HCT116 (cell line): ENCODE results near the gene SIPA1L3. TPM values are rescaled to one million over a fixed set of nuclear protein-coding genes. Genes with fewer than 3 reads are reported as not detected.

ENCODE experiments used
- ATAC-seq: fragments of 200-7000 bp; cut with Tn5 transposase; 2 replicates; pipeline ENCODE4 v1.9.1; 2020; ENCODE audit warnings: mild to moderate bottlenecking, moderate library complexity
- BruUV-seq: library from RNA; stranded (reverse); fragments of 400-500 nt; replicated peaks from 2 replicates; lab custom pipeline; 2021; lab: Mats Ljungman, UMichigan
- CTCF ChIA-PET: fragments of 300-600 bp; sonication (Branson Sonifier 250); formaldehyde crosslinking; loops from one replicate; lab custom pipeline; 2021; ENCODE audit warnings: antibody characterized with exemption; lab: Charles Lee
- POLR2A ChIA-PET: fragments of 300-600, 350-600 bp; sonication (Branson Sonifier 250); formaldehyde crosslinking; loops from one replicate; lab custom pipeline; 2021; ENCODE audit warnings: antibody characterized with exemption; lab: Charles Lee
- RAD21 ChIA-PET, 2 experiments: fragments of 300-600 bp; sonication (Branson Sonifier 250); formaldehyde crosslinking; loops; one replicate each; lab custom pipeline; 2023; ENCODE audit warnings: low total read pairs in 2 of 2; ENCODE audit not compliant: uncharacterized antibody in 2 of 2, unreplicated experiment in 2 of 2, low non-redundant PET in 1 of 2; lab: Charles Lee
- DNase-seq: peaks from one replicate; pipeline ENCODE4 v3.0.0-alpha.2; 2010; ENCODE audit warnings: low read depth, low spot score
- H2AFZ ChIP-seq: fragments of 200-600 bp; shearing (Covaris generic), sonication (generic); 2 replicates; pipeline ENCODE4 v1.6.1; 2017; ENCODE audit warnings: low read depth, mixed run types, mixed read lengths, antibody characterized with exemption, low read length; ENCODE audit not compliant: poor library complexity, severe bottlenecking
- H3K27ac ChIP-seq: 2 replicates; pipeline ENCODE4 v1.5.1; 2012; ENCODE audit warnings: low read depth, low read length
- H3K27me3 ChIP-seq: fragments of 200-600 bp; sonication (generic); 2 replicates; pipeline ENCODE4 v1.6.1; 2016; ENCODE audit warnings: mixed run types, low read length, mixed read lengths; ENCODE audit not compliant: insufficient read depth
- H3K36me3 ChIP-seq, 2 experiments: fragments of 200-500 bp in 1 of 2; fragments of 200-600 bp in 1 of 2; sonication (Bioruptor generic) in 1 of 2; sonication (generic) in 1 of 2; 2 replicates each; pipeline versions ENCODE4 v1.5.1 to v1.6.1; 2014 to 2016; ENCODE audit warnings: low read length in 2 of 2, inconsistent platforms in 1 of 2, mixed read lengths in 1 of 2, mixed run types in 1 of 2; ENCODE audit not compliant: insufficient read depth in 2 of 2, control insufficient read depth in 1 of 2
- H3K4me1 ChIP-seq, 2 experiments: fragments of 200-600 bp in 1 of 2; sonication (generic) in 1 of 2; 2 replicates each; pipeline versions ENCODE4 v1.5.1 to v1.6.1; 2012 to 2017; ENCODE audit warnings: low read length in 2 of 2, inconsistent platforms in 1 of 2, mild to moderate bottlenecking in 1 of 2, mixed read lengths in 1 of 2, mixed run types in 1 of 2, moderate library complexity in 1 of 2; ENCODE audit not compliant: insufficient read depth in 2 of 2, control insufficient read depth in 1 of 2
- H3K4me2 ChIP-seq: fragments of 200-600 bp; sonication (generic); 2 replicates; pipeline ENCODE4 v1.6.1; 2017; ENCODE audit warnings: mixed run types, low read length, mixed read lengths
- H3K4me3 ChIP-seq, 2 experiments: fragments of 200-600 bp in 1 of 2; sonication (generic) in 1 of 2; replicated peaks in 1 of 2; 2 replicates each; pipeline ENCODE4 v1.5.1; 2011 to 2016; ENCODE audit warnings: low read length in 2 of 2, control low read depth in 1 of 2, low read depth in 1 of 2, mild to moderate bottlenecking in 1 of 2, mixed read lengths in 1 of 2, mixed run types in 1 of 2
- H3K79me2 ChIP-seq: fragments of 200-600 bp; sonication (generic); 2 replicates; pipeline ENCODE4 v1.6.1; 2017; ENCODE audit warnings: mild to moderate bottlenecking, mixed run types, low read length, moderate library complexity, mixed read lengths; ENCODE audit not compliant: insufficient read depth
- H3K9ac ChIP-seq: fragments of 200-600 bp; sonication (generic); 2 replicates; pipeline ENCODE4 v1.6.1; 2016; ENCODE audit warnings: low read length, mixed read lengths
- H3K9me2 ChIP-seq: fragments of 200-600 bp; sonication (generic), shearing (Covaris generic); 2 replicates; pipeline ENCODE4 v1.6.1; 2017; ENCODE audit warnings: mixed run types, mild to moderate bottlenecking, moderate library complexity; ENCODE audit not compliant: insufficient read depth
- H3K9me3 ChIP-seq, 2 experiments: fragments of 200-500 bp in 1 of 2; fragments of 200-600 bp in 1 of 2; sonication (Bioruptor generic) in 1 of 2; sonication (generic) in 1 of 2; 2 replicates each; pipeline ENCODE4 v1.6.1; 2014 to 2017; ENCODE audit warnings: low read length in 2 of 2, mixed read lengths in 2 of 2, inconsistent platforms in 1 of 2, low read depth in 1 of 2, mild to moderate bottlenecking in 1 of 2, mixed run types in 1 of 2, moderate library complexity in 1 of 2; ENCODE audit not compliant: control insufficient read depth in 1 of 2, insufficient read depth in 1 of 2
- H4K20me1 ChIP-seq: fragments of 200-600 bp; sonication (generic), shearing (Covaris generic); 2 replicates; pipeline ENCODE4 v1.6.1; 2017; ENCODE audit warnings: mixed run types, mild to moderate bottlenecking, moderate library complexity; ENCODE audit not compliant: insufficient read depth
- EGR1 ChIP-seq: IDR thresholded peaks from 2 replicates; pipeline ENCODE4 v1.6.1; 2012; ENCODE audit warnings: low read depth
- ELF1 ChIP-seq: IDR thresholded peaks from 2 replicates; pipeline ENCODE4 v1.6.1; 2012; ENCODE audit warnings: low read depth, borderline replicate concordance
- RAD21 ChIP-seq: IDR thresholded peaks from 2 replicates; pipeline ENCODE4 v1.6.1; 2012; ENCODE audit warnings: low read depth, mild to moderate bottlenecking
- intact Hi-C: fragments of 100-400 bp; cut with micrococcal nuclease; formaldehyde crosslinking; loops from 2 replicates; pipeline ENCODE4 v1.10.0; 2022
- total RNA-seq: library from RNA; stranded (reverse); gene quantifications from one replicate; pipeline ENCODE4 v1.2.1, GENCODE V29; 2021; ENCODE audit not compliant: unreplicated experiment
- TF ChIP-seq, protein P1 (sequence below), 3 experiments: fragments of 200-600 bp in 1 of 3; sonication (generic) in 1 of 3; IDR thresholded peaks in 2 of 3; conservative IDR thresholded peaks in 1 of 3; 2 replicates each; pipeline ENCODE4 v1.5.1; 2012 to 2017; ENCODE audit warnings: low read depth in 2 of 3, low read length in 2 of 3, antibody characterized with exemption in 1 of 3, borderline replicate concordance in 1 of 3, control low read depth in 1 of 3, mild to moderate bottlenecking in 1 of 3, mixed read lengths in 1 of 3, mixed run types in 1 of 3, moderate library complexity in 1 of 3; ENCODE audit not compliant: insufficient read depth in 1 of 3

SIPA1L3 gene
- total RNA-seq, 1 experiment from 2014 or later, result 41.8 TPM

DNA sequence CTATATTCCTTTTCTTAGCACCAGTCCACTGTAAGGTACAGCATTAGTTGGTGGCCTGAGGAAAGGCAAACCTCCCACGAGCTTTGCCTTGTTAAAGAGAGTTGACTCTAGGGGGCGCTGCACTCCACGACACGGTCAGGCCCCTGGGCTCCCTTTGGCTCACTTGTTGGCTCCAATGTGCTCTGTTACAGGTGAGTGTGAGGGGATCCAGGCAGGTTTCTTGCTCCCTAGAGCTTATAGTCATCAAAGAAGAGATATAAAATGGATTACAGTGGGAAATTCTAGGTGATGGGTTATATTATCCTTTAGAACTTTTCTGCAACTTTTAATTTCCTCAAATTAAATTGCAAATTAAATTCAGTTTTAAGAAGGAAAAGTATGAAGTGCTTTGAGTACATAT is 4.3 kb upstream of the SIPA1L3 start:
- H3K4me2 ChIP-seq, result no peak overlapping the region; the same call in 1 of the 2 replicates
- no peaks in the 10 kb centered on the region for H3K36me3 ChIP-seq
- H3K79me2 ChIP-seq, result peaks cover 6% of the 10 kb centered on the region
- no peaks in the 10 kb centered on the region for H3K27me3 ChIP-seq
- H3K4me1 ChIP-seq, result peaks cover 4 to 22% of the 10 kb centered on the region in 2 experiments; a peak in 3 of 4 replicates
- no peaks in the 10 kb centered on the region for H4K20me1 ChIP-seq
- no TSS peak for BruUV-seq
- no peak overlapping the region for H3K27ac ChIP-seq
- TF ChIP-seq RAD21 (peak; percentile 98), ELF1 (no peak)
- TF ChIP-seq, protein P1, sequence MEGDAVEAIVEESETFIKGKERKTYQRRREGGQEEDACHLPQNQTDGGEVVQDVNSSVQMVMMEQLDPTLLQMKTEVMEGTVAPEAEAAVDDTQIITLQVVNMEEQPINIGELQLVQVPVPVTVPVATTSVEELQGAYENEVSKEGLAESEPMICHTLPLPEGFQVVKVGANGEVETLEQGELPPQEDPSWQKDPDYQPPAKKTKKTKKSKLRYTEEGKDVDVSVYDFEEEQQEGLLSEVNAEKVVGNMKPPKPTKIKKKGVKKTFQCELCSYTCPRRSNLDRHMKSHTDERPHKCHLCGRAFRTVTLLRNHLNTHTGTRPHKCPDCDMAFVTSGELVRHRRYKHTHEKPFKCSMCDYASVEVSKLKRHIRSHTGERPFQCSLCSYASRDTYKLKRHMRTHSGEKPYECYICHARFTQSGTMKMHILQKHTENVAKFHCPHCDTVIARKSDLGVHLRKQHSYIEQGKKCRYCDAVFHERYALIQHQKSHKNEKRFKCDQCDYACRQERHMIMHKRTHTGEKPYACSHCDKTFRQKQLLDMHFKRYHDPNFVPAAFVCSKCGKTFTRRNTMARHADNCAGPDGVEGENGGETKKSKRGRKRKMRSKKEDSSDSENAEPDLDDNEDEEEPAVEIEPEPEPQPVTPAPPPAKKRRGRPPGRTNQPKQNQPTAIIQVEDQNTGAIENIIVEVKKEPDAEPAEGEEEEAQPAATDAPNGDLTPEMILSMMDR (IDR thresholded peaks at IDR 0.05 in 2 of 3, conservative IDR thresholded peaks at IDR 0.05 in 1 of 3; ENCODE audit: borderline replicate concordance in 1 of 3, insufficient read depth in 1 of 3, low read depth in 2 of 3, low read length in 2 of 3), result peak; percentile 85 to 95 (median 89)
- ChIA-PET RAD21 (interaction anchor here (0.5 to 1.3 kb wide), 12 partner anchors 87 to 402 kb away, joined by 3 to 8 read pairs (median 3); no protein-coding TSS in a partner anchor), CTCF (interaction anchor here (0.5 to 4.7 kb wide), 26 partner anchors 14 to 500 kb away, joined by 3 to 35 read pairs (median 5); partner anchors contain the start of genes CATSPERG, FAM98C, GGN and SPRED3), POLR2A (interaction anchor here (1.3 to 4.7 kb wide), 3 partner anchors 96 to 471 kb away, joined by 3 to 25 read pairs (median 6); partner anchors contain the start of gene PSMD8)
- no peak overlapping the region for H3K4me3 ChIP-seq
- DNase-seq (peak; percentile 82), ATAC-seq (peak; percentile 63)
- H3K9me2 ChIP-seq, result no peaks in the 10 kb centered on the region
- no peak overlapping the region for H2AFZ ChIP-seq
- intact Hi-C loops, result loop anchor here (1.0 to 2.0 kb wide), 4 partner anchors 84 to 322 kb away; partner anchors contain the start of gene DPF1
- no peaks in the 10 kb centered on the region for H3K9me3 ChIP-seq
- H3K9ac ChIP-seq, result no peak overlapping the region

DNA sequence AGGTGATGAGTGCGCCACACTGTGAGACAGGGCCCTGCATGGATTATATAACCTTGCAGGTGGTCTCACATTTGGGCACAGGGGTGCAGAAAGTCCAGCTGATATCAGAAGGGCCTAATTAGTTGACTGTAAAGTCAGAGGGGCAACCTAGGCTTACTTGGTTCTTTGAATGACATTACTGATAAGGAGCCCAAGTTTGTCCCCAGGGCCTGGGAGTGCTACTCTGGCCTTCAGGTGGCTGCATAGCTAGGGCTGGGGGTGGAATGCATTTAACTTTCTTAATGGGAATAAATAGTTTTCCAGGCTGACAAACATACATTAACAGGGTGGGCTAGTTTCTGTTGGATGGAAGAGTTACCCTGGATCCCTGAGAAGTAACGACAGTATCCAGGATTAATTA is 3.9 kb upstream of the SIPA1L3 start:
- H3K79me2 ChIP-seq, result peaks cover 10% of the 10 kb centered on the region
- no peaks in the 10 kb centered on the region for H3K36me3 ChIP-seq
- no peaks in the 10 kb centered on the region for H3K9me3 ChIP-seq
- H3K4me3 ChIP-seq, result no peak overlapping the region
- ChIA-PET RAD21 (interaction anchor here (1.0 to 1.3 kb wide), 4 partner anchors 86 to 401 kb away, joined by 3 to 4 read pairs (median 3); no protein-coding TSS in a partner anchor), CTCF (interaction anchor here (1.0 to 4.7 kb wide), 19 partner anchors 13 to 500 kb away, joined by 3 to 35 read pairs (median 7); partner anchors contain the start of genes CATSPERG, FAM98C, GGN and SPRED3), POLR2A (interaction anchor here (1.3 to 4.7 kb wide), 3 partner anchors 96 to 471 kb away, joined by 3 to 25 read pairs (median 6); partner anchors contain the start of gene PSMD8)
- no peaks in the 10 kb centered on the region for H3K9me2 ChIP-seq
- intact Hi-C loops, result loop anchor here (2.0 kb wide), 1 partner anchor 84 kb away; no protein-coding TSS in a partner anchor
- TF ChIP-seq, protein P1 (IDR thresholded peaks at IDR 0.05 in 2 of 3, conservative IDR thresholded peaks at IDR 0.05 in 1 of 3; ENCODE audit: borderline replicate concordance in 1 of 3, insufficient read depth in 1 of 3, low read depth in 2 of 3, low read length in 2 of 3), result no peak
- TF ChIP-seq EGR1, result no peak
- H3K27me3 ChIP-seq, result no peaks in the 10 kb centered on the region
- ATAC-seq (no peak), DNase-seq (no peak)
- H3K27ac ChIP-seq, result no peak overlapping the region
- H4K20me1 ChIP-seq, result no peaks in the 10 kb centered on the region
- H3K4me1 ChIP-seq, result peaks cover 4 to 26% of the 10 kb centered on the region in 2 experiments; a peak in 3 of 4 replicates
- no peak overlapping the region for H2AFZ ChIP-seq
- no peak overlapping the region for H3K9ac ChIP-seq
- H3K4me2 ChIP-seq, result no peak overlapping the region
- no TSS peak for BruUV-seq
